Mammary epithelial cell (primary cell): Measurements from ENCODE around the gene HRH2.

ENCODE experiments used
- CTCF ChIP-seq, 2 donors: IDR thresholded peaks in 1 of 2; conservative IDR thresholded peaks in 1 of 2; 2 replicates each; pipeline ENCODE4 v1.5.1; 2011 to 2012; ENCODE audit warnings: inconsistent platforms in 2 of 2, low read length in 2 of 2, mild to moderate bottlenecking in 2 of 2, control low read depth in 1 of 2, low read depth in 1 of 2; ENCODE audit not compliant: insufficient read depth in 1 of 2; ENCODE audit errors: extremely low read depth in 1 of 2
- EZH2 ChIP-seq: IDR thresholded peaks from 2 replicates; pipeline ENCODE4 v1.6.1; 2012; ENCODE audit warnings: low read length, inconsistent platforms, borderline replicate concordance

- no peak for TF ChIP-seq EZH2
- TF ChIP-seq CTCF (conservative IDR thresholded peaks at IDR 0.05 in 1 of 2, IDR thresholded peaks at IDR 0.05 in 1 of 2; ENCODE audit: extremely low read depth in 1 of 2, insufficient read depth in 1 of 2, low read depth in 1 of 2, low read length in 2 of 2): no peak
These were observed 84.6 kb downstream of the HRH2 start for GRCh38 chr5:175742290-175742994.
